ENCODE data around the gene TENM4. TPM values are rescaled to one million over a fixed set of nuclear protein-coding genes. Genes with fewer than 3 reads are reported as not detected.

TENM4 gene
- total and polyA plus RNA-seq, 2 of the 8 experiments (the other 6 are each of a cell fraction or from before 2014, with no cell fraction given): 3.5 to 7.2 TPM

DNA sequence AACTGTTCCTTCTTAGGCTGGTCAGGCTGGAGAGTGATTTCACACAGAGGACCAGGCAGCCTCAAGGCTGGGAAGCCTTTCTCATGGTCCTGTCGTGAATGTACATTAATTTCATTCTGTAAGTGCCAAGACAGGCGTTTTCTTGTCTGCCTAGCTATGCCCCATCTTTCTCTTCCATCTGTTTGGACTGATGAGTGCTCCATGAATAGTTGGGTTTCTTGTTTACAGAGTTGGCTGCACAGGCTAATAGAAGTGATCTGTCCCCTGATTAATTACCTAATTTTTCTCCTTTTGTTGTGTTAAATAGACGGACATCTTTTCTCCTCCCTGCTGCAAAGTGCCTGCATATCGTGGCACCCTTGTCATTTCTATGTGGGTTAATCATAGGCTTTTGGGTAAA is 730.4 kb downstream of the TENM4 start:
- DNase-seq (ENCODE audit: low read depth in 1 of 2, low spot score in 2 of 2): no peak
- no peak overlapping the region for H3K14ac ChIP-seq (ENCODE audit: insufficient read length)
- TF ChIP-seq SIN3A (conservative IDR thresholded peaks at IDR 0.05 in 1 of 2, IDR thresholded peaks at IDR 0.05 in 1 of 2; ENCODE audit: low read depth in 1 of 2, low read length in 2 of 2) (no peak), HDAC2 (IDR thresholded peaks at IDR 0.05; ENCODE audit: borderline replicate concordance in 1 of 2, low read depth in 2 of 2, low read length in 2 of 2) (no peak), JUND (IDR thresholded peaks at IDR 0.05; ENCODE audit: low read length) (no peak), KDM4A (IDR thresholded peaks at IDR 0.05; ENCODE audit: low read depth, low read length, severe bottlenecking) (no peak), RFX5 (IDR thresholded peaks at IDR 0.05; ENCODE audit: borderline replicate concordance, low read depth, low read length) (no peak), TAF1 (IDR thresholded peaks at IDR 0.05; ENCODE audit: low read depth, low read length) (no peak), CHD1 (IDR thresholded peaks at IDR 0.05; ENCODE audit: low read depth, low read length) (no peak), E2F6 (IDR thresholded peaks at IDR 0.05) (no peak)
- TF ChIP-seq, protein P1, sequence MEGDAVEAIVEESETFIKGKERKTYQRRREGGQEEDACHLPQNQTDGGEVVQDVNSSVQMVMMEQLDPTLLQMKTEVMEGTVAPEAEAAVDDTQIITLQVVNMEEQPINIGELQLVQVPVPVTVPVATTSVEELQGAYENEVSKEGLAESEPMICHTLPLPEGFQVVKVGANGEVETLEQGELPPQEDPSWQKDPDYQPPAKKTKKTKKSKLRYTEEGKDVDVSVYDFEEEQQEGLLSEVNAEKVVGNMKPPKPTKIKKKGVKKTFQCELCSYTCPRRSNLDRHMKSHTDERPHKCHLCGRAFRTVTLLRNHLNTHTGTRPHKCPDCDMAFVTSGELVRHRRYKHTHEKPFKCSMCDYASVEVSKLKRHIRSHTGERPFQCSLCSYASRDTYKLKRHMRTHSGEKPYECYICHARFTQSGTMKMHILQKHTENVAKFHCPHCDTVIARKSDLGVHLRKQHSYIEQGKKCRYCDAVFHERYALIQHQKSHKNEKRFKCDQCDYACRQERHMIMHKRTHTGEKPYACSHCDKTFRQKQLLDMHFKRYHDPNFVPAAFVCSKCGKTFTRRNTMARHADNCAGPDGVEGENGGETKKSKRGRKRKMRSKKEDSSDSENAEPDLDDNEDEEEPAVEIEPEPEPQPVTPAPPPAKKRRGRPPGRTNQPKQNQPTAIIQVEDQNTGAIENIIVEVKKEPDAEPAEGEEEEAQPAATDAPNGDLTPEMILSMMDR (IDR thresholded peaks at IDR 0.05; ENCODE audit: control extremely low read depth in 1 of 3, insufficient read depth in 1 of 3, low read depth in 1 of 3, low read length in 3 of 3): no peak
- no peak overlapping the region for H3K56ac ChIP-seq (replicated peaks; ENCODE audit: insufficient read length, low read depth, low read length)
- WGBS, 2 experiments (ENCODE audit: extremely low coverage in 1 of 2, insufficient coverage in 1 of 2, insufficient read length in 1 of 2, insufficient replicate concordance in 2 of 2, low coverage in 1 of 2, low lambda C conversion rate in 2 of 2, missing lambda C conversion rate in 1 of 2): 86% methylated on average over 4 of the region's 4 CpGs; no CpG with 5 or more reads in 1 of the 2 experiments
- H2BK15ac ChIP-seq (ENCODE audit: low read length): no peak overlapping the region
- POLR2A ChIA-PET (ENCODE audit: partially characterized antibody): no interaction called here
- H2AFZ ChIP-seq (ENCODE audit: low read length): no peak overlapping the region
- no peak overlapping the region for H3K4me2 ChIP-seq (ENCODE audit: insufficient read depth in 1 of 2, low read depth in 2 of 2, low read length in 2 of 2)
- no peaks in the 10 kb centered on the region for H3K27me3 ChIP-seq (replicated peaks in 1 of 4; ENCODE audit: control insufficient read depth in 3 of 4, extremely low read depth in 1 of 4, insufficient read depth in 3 of 4, low read length in 3 of 4)
- H3K9me3 ChIP-seq (ENCODE audit: insufficient read depth in 2 of 2, low read depth in 1 of 2, low read length in 1 of 2): no peaks in the 10 kb centered on the region
- no peak overlapping the region for H4K8ac ChIP-seq (ENCODE audit: extremely low read depth, insufficient read depth, low read length)
- H3K23me2 ChIP-seq (ENCODE audit: low read depth, low read length): no peaks in the 10 kb centered on the region
- H2BK120ac ChIP-seq (replicated peaks; ENCODE audit: low read depth, low read length): no peak overlapping the region
- no peak overlapping the region for H3K4me3 ChIP-seq (ENCODE audit: extremely low read depth in 1 of 4, insufficient read depth in 2 of 4, low read depth in 3 of 4, low read length in 4 of 4)
- H3K4me1 ChIP-seq (replicated peaks in 1 of 4; ENCODE audit: control insufficient read depth in 3 of 4, insufficient read depth in 4 of 4, low read length in 3 of 4): no peaks in the 10 kb centered on the region
- no peak overlapping the region for H3K4ac ChIP-seq (replicated peaks; ENCODE audit: insufficient read length, low read depth, low read length)
- no peak overlapping the region for H3K9ac ChIP-seq (replicated peaks in 1 of 4; ENCODE audit: extremely low read depth in 1 of 4, low read depth in 3 of 4, low read length in 3 of 4)
- H3K23ac ChIP-seq (ENCODE audit: insufficient read length): no peak overlapping the region
- H3K36me3 ChIP-seq (ENCODE audit: control insufficient read depth in 2 of 4, insufficient read depth in 4 of 4, low read length in 3 of 4): no peaks in the 10 kb centered on the region
- H4K91ac ChIP-seq (replicated peaks; ENCODE audit: insufficient read length, low read length): no peak overlapping the region
- no peak overlapping the region for H2AK5ac ChIP-seq (ENCODE audit: low read depth, low read length)
- no peak overlapping the region for H2BK20ac ChIP-seq (ENCODE audit: low read length)
- H2BK12ac ChIP-seq (ENCODE audit: low read depth, low read length): no peak overlapping the region
- H3K18ac ChIP-seq (ENCODE audit: extremely low read depth, low read length): no peak overlapping the region
- H4K20me1 ChIP-seq (replicated peaks in 1 of 2; ENCODE audit: control insufficient read depth in 1 of 2, insufficient read depth in 2 of 2, low read length in 2 of 2): peaks cover 0 to 2% of the 10 kb centered on the region in 2 experiments
- no peaks in the 10 kb centered on the region for H3K79me1 ChIP-seq (ENCODE audit: low read depth, low read length)
- FAIRE-seq: no peak
- CTCF ChIA-PET (ENCODE audit: partially characterized antibody): interaction anchor here (1.4 kb wide), 1 partner anchor 65 kb away, joined by 3 read pairs; no protein-coding TSS in a partner anchor
- no peak overlapping the region for H4K5ac ChIP-seq (ENCODE audit: insufficient read length, low read depth, low read length)
- H3K79me2 ChIP-seq (ENCODE audit: control insufficient read depth in 1 of 2, insufficient read depth in 2 of 2, low read length in 2 of 2): no peaks in the 10 kb centered on the region
- no peak overlapping the region for H3K27ac ChIP-seq (ENCODE audit: low read depth, low read length)
- H2BK5ac ChIP-seq (ENCODE audit: low read depth, low read length): no peak overlapping the region
